AG10803 (cell line): ENCODE measurements around the gene FRG2B.
"Not testable (repeated sequence)": the region's sequence is repeated elsewhere in the genome, so short reads cannot be mapped to it uniquely, and the experiment has no call there.

ENCODE experiments used
- DNase-seq: peaks from one replicate; pipeline ENCODE4 v3.0.0; 2010; ENCODE audit warnings: low read depth
- H3K4me3 ChIP-seq: 2 replicates; pipeline ENCODE4 v1.5.1; 2011; ENCODE audit warnings: mild to moderate bottlenecking, low read length, control low read depth
- TF ChIP-seq, protein P1 (sequence below): conservative IDR thresholded peaks from 2 replicates; pipeline ENCODE4 v1.5.1; 2011; ENCODE audit warnings: mild to moderate bottlenecking, low read length, control low read depth, inconsistent platforms

FRG2B gene

DNA sequence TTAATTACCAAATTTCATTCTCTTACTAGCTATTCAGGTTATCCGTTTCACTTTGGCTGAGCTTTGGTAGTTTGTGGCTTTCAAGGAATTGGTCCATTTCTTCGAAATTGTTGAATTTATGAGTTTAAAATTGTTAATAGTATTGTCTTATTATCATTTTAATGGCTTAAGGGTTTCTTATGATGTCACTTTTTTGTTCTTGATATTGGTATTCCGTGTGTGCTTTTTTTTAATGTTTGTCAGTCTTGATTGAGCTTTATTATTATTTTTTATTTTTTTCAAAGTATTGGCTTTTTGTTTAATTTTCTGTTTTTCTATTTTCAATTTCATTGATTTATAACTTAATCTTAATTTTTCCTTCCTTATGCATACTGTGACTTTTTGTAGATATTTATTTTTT is 25.9 kb downstream of the FRG2B start:
- DNase-seq, result no peak
- TF ChIP-seq, protein P1, sequence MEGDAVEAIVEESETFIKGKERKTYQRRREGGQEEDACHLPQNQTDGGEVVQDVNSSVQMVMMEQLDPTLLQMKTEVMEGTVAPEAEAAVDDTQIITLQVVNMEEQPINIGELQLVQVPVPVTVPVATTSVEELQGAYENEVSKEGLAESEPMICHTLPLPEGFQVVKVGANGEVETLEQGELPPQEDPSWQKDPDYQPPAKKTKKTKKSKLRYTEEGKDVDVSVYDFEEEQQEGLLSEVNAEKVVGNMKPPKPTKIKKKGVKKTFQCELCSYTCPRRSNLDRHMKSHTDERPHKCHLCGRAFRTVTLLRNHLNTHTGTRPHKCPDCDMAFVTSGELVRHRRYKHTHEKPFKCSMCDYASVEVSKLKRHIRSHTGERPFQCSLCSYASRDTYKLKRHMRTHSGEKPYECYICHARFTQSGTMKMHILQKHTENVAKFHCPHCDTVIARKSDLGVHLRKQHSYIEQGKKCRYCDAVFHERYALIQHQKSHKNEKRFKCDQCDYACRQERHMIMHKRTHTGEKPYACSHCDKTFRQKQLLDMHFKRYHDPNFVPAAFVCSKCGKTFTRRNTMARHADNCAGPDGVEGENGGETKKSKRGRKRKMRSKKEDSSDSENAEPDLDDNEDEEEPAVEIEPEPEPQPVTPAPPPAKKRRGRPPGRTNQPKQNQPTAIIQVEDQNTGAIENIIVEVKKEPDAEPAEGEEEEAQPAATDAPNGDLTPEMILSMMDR, result no peak
- no peak overlapping the region for H3K4me3 ChIP-seq

DNA sequence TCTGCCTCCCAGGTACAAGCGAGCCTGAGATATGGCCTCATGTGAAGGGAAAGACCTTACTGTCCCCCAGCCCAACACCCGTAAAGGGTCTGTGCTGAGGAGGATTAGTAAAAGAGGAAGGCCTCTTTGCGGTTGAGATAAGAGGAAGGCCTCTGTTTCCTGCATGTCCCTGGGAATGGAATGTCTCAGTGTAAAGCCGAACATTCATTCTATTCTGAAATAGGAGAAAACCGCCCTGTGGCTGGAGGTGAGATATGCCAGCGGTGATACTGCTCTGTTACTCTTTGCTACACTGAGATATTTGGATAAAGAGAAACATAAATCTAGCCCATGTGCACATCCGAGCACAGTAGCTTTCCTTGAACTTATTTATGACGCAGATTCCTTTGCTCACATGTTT is 26.7 kb downstream of the FRG2B start:
- not testable (repeated sequence) for H3K4me3 ChIP-seq, DNase-seq

DNA sequence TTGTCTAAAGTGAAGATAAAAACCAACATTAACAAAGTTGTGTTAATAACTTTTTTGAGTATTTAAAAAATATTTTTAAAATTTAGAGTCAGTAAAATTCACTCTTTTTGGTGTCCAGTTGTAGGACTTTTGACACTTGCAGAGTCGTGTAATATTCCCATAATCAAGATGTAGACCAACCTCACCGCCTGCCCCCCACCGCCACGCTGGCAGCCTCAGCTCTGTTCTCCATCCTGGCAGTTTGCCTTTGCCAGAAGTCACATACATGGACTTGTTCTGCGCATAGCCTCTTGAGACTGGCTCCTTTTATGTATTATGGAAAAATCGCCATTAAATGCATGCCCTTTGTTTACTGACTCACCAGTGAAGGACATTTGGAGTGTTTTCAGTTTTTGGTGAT is 33.9 kb downstream of the FRG2B start:
- no peak for DNase-seq
- no peak overlapping the region for H3K4me3 ChIP-seq
- TF ChIP-seq, protein P1, result no peak

DNA sequence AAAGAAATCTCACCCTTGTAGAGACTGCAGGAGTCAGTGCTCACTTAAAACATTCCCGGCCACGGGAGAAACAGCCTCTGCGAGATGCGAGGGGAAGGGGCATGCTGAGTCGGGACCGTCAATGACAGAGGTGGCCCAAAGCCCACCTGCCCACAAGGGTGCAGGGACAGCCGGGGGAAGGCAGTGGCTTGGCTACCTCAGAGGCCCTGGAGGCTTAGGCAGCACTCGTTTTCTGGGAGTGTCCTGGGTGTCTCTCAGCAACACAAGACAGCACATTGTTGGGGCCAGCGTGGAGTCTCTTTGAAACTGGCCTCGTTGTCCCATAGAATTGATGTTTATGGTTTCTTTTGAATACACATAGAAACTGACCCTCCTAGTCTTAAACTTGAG is 35.6 kb downstream of the FRG2B start:
- no peak overlapping the region for H3K4me3 ChIP-seq
- DNase-seq, result no peak
- TF ChIP-seq, protein P1, result no peak

DNA sequence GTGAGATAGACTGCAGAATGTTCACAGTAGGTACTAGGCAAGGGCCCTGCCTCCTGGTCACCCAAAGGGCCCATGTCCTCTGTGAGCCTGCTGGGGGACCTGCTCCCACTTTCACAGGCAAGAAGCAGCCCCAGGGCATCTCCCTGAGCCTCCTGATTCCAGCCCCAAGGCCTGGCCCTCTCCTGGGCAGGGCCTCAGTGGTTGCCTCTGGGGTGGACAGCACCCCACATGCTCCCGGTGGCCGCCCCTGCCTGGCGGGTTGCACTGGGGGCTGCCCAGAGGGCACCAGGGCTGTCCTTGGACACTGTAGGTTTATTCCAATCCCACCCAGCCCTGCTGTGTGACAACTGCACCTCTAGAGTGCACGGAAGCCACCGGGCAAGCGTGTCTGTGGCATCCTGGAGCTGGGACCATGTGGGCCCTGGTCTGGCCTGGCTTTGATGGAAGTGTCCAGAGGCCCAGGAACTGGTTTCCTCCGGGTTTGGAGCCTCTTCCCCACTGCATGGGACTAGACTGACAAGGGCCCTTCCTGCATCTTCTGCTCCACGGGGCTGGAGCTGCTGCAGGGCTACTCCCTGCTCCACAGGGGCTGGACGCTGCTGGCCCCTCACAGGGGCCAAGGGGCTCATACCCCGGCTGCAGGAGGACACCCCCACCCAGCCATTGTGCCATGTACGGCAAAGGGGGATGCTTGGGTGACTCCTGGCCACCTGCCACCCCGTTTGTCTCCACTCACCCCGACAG is 36.2 kb downstream of the FRG2B start:
- no peak for DNase-seq
- TF ChIP-seq, protein P1, result no peak
- no peak overlapping the region for H3K4me3 ChIP-seq

DNA sequence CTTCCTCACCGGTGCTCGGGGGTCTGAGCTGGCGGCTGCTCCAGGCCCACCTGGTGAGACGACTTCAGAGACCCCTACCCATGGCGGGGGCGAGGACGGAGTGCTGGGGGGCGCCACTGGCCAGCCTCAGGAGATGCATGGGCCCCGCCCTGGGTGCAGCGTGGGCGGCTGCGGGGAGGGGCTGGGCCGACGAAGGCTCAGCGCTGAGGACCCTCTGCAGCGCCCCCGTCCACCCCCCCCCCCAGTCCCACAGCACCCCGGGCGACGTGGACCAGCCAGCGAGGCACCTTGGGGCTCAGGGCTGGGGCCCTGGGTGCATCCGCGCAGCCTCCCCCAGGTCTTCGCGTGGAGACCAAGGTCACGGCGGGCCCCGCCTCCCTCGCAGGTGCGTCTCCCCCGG is 49.6 kb downstream of the FRG2B start:
- not testable (repeated sequence) for H3K4me3 ChIP-seq, DNase-seq
